Panc1 (cell line): ENCODE measurements around the gene ARHGEF7. TPM values are rescaled to one million over a fixed set of nuclear protein-coding genes. Genes with fewer than 3 reads are reported as not detected.
"Not testable (repeated sequence)": the region's sequence is repeated elsewhere in the genome, so short reads cannot be mapped to it uniquely, and the experiment has no call there.

Experiments
- ATAC-seq: fragments of 200-7000 bp; cut with Tn5 transposase; 2 replicates; pipeline ENCODE4 v1.9.1; 2020; ENCODE audit warnings: mild to moderate bottlenecking, moderate library complexity
- BruUV-seq: library from RNA; stranded (reverse); fragments of 400-500 nt; replicated peaks from 2 replicates; lab custom pipeline; 2021; lab: Mats Ljungman, UMichigan
- CTCF ChIA-PET: fragments of 300-600 bp; sonication (Branson Sonifier 250); formaldehyde crosslinking; loops from one replicate; lab custom pipeline; 2022; ENCODE audit warnings: antibody characterized with exemption; lab: Charles Lee
- POLR2A ChIA-PET: fragments of 300-600 bp; sonication (Branson Sonifier 250); formaldehyde crosslinking; loops from one replicate; lab custom pipeline; 2022; ENCODE audit warnings: antibody characterized with exemption; lab: Charles Lee
- DNase-seq: peaks from one replicate; pipeline ENCODE4 v3.0.0-alpha.2; 2010; ENCODE audit warnings: low read depth, low spot score
- H3K27ac ChIP-seq: 2 replicates; pipeline ENCODE4 v1.5.1; 2011; ENCODE audit warnings: mild to moderate bottlenecking, low read length, inconsistent platforms
- H3K27me3 ChIP-seq: fragments of 200-500 bp; sonication (Bioruptor generic); 2 replicates; pipeline ENCODE4 v1.6.0; 2014; ENCODE audit warnings: low read length, inconsistent platforms; ENCODE audit not compliant: control insufficient read depth, insufficient read depth
- H3K36me3 ChIP-seq: fragments of 200-500 bp; sonication (Bioruptor generic); 2 replicates; pipeline ENCODE4 v1.5.1; 2014; ENCODE audit warnings: inconsistent platforms, mild to moderate bottlenecking, low read length, moderate library complexity; ENCODE audit not compliant: control insufficient read depth, insufficient read depth
- H3K4me1 ChIP-seq: 2 replicates; pipeline ENCODE4 v1.5.1; 2011; ENCODE audit warnings: inconsistent platforms, mild to moderate bottlenecking, low read length, moderate library complexity; ENCODE audit not compliant: control insufficient read depth, insufficient read depth
- H3K4me3 ChIP-seq, 2 experiments: 2 replicates each; pipeline ENCODE4 v1.5.1; 2011 to 2012; ENCODE audit warnings: low read depth in 2 of 2, low read length in 2 of 2, mild to moderate bottlenecking in 2 of 2, inconsistent platforms in 1 of 2, moderate library complexity in 1 of 2
- H3K9me3 ChIP-seq: fragments of 200-500 bp; sonication (Bioruptor generic); 2 replicates; pipeline ENCODE4 v1.5.1; 2014; ENCODE audit warnings: low read depth, mild to moderate bottlenecking, inconsistent platforms, low read length, moderate library complexity; ENCODE audit not compliant: control insufficient read depth, insufficient read depth
- POLR2AphosphoS5 ChIP-seq: IDR thresholded peaks from 2 replicates; pipeline ENCODE4 v1.6.1; 2012; ENCODE audit warnings: mild to moderate bottlenecking, low read depth, low read length, moderate library complexity
- REST ChIP-seq, 2 experiments: IDR thresholded peaks; 2 replicates each; pipeline ENCODE4 v1.6.1; 2011 to 2012; ENCODE audit warnings: low read depth in 2 of 2, control low read depth in 1 of 2, low read length in 1 of 2, mild to moderate bottlenecking in 1 of 2, moderate library complexity in 1 of 2; ENCODE audit not compliant: insufficient read depth in 1 of 2
- SIN3A ChIP-seq: IDR thresholded peaks from 2 replicates; pipeline ENCODE4 v1.6.1; 2012; ENCODE audit warnings: low read depth, mild to moderate bottlenecking, low read length, moderate library complexity, borderline replicate concordance; ENCODE audit not compliant: insufficient read depth
- TCF7L2 ChIP-seq: IDR thresholded peaks from 2 replicates; pipeline ENCODE4 v1.6.1; 2011; ENCODE audit warnings: mild to moderate bottlenecking, low read depth, low read length, inconsistent platforms
- in situ Hi-C: cut with HindIII; loops from 2 replicates; pipeline ENCODE4 v1.10.0; 2016; ENCODE audit warnings: low sequenced_read_pairs, low pct_unique_long_range_greater_than_20kb
- intact Hi-C: fragments of 100-400 bp; cut with micrococcal nuclease; formaldehyde crosslinking; loops from one replicate; pipeline ENCODE4 v1.10.0; 2022; ENCODE audit not compliant: unreplicated experiment
- total RNA-seq: library from RNA; stranded (reverse); gene quantifications from one replicate; pipeline ENCODE4 v1.2.1, GENCODE V29; 2021; ENCODE audit not compliant: unreplicated experiment
- TF ChIP-seq, protein P1 (sequence below): fragments of 450-650 bp; IDR thresholded peaks from 2 replicates; pipeline ENCODE4 v1.5.1; 2017; ENCODE audit warnings: mild to moderate bottlenecking

Gene ARHGEF7
- total RNA-seq, 1 experiment from 2014 or later: 36.4 TPM

GRCh38 chr13:111256458-111256857 lies 141.3 kb downstream of the ARHGEF7 start:
- TF ChIP-seq TCF7L2 (no peak), REST (IDR thresholded peaks at IDR 0.05; ENCODE audit: insufficient read depth in 1 of 2, low read depth in 2 of 2, low read length in 1 of 2) (no peak), POLR2AphosphoS5 (no peak), SIN3A (no peak)
- TF ChIP-seq, protein P1, sequence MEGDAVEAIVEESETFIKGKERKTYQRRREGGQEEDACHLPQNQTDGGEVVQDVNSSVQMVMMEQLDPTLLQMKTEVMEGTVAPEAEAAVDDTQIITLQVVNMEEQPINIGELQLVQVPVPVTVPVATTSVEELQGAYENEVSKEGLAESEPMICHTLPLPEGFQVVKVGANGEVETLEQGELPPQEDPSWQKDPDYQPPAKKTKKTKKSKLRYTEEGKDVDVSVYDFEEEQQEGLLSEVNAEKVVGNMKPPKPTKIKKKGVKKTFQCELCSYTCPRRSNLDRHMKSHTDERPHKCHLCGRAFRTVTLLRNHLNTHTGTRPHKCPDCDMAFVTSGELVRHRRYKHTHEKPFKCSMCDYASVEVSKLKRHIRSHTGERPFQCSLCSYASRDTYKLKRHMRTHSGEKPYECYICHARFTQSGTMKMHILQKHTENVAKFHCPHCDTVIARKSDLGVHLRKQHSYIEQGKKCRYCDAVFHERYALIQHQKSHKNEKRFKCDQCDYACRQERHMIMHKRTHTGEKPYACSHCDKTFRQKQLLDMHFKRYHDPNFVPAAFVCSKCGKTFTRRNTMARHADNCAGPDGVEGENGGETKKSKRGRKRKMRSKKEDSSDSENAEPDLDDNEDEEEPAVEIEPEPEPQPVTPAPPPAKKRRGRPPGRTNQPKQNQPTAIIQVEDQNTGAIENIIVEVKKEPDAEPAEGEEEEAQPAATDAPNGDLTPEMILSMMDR: no peak

GRCh38 chr13:111256946-111257345 lies 141.8 kb downstream of the ARHGEF7 start:
- ATAC-seq (no peak), DNase-seq (no peak)
- Histone ChIP-seq H3K4me1 (no peaks in the 10 kb centered on the region), H3K27ac (no peak overlapping the region), H3K36me3 (no peaks in the 10 kb centered on the region), H3K4me3 (no peak overlapping the region), H3K27me3 (no peaks in the 10 kb centered on the region), H3K9me3 (no peaks in the 10 kb centered on the region)
- TF ChIP-seq SIN3A (no peak), POLR2AphosphoS5 (no peak), TCF7L2 (no peak), REST (IDR thresholded peaks at IDR 0.05; ENCODE audit: insufficient read depth in 1 of 2, low read depth in 2 of 2, low read length in 1 of 2) (no peak)
- TF ChIP-seq, protein P1: no peak
- intact Hi-C loops: no loop called here
- POLR2A ChIA-PET: no interaction called here
- CTCF ChIA-PET: interaction anchor here (0.5 kb wide), 1 partner anchor 189 kb away, joined by 3 read pairs; no protein-coding TSS in a partner anchor
- no TSS peak for BruUV-seq
- in situ Hi-C loops: no loop called here

More at GRCh38 chr13:111256458-111256857, 141.3 kb downstream of the ARHGEF7 start:
- CTCF ChIA-PET: interaction anchor here (0.5 kb wide), 1 partner anchor 188 kb away, joined by 3 read pairs; no protein-coding TSS in a partner anchor
- Histone ChIP-seq H3K36me3 (no peaks in the 10 kb centered on the region), H3K4me3 (no peak overlapping the region), H3K4me1 (no peaks in the 10 kb centered on the region), H3K27ac (no peak overlapping the region), H3K27me3 (no peaks in the 10 kb centered on the region), H3K9me3 (no peaks in the 10 kb centered on the region)
- DNase-seq (no peak), ATAC-seq (no peak)
- intact Hi-C loops: no loop called here
- POLR2A ChIA-PET: no interaction called here
- BruUV-seq: no TSS peak
- in situ Hi-C loops: no loop called here

DNA sequence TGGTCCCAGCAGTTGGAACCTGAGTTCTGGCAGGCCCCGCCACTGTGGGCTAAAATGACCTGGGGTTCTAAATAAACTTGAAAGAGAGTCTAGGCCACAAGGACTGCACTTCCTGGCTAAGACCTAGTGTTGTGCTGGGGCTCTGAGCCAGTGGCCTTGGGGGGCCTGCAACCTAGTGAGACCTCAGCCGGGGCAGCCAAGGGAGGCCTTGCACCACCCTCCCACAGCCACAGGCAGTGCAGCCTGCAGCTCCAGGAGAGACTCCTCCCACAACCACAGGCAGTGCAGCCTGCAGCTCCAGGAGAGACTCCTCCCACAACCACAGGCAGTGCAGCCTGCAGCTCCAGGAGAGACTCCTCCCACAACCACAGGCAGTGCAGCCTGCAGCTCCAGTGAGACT lies 142.8 kb downstream of the ARHGEF7 start:
- POLR2A ChIA-PET, H3K36me3 ChIP-seq, intact Hi-C loops, CTCF ChIA-PET, in situ Hi-C loops, BruUV-seq, H3K4me1 ChIP-seq, H3K9me3 ChIP-seq, DNase-seq, ATAC-seq, H3K27ac ChIP-seq, H3K4me3 ChIP-seq, H3K27me3 ChIP-seq: not testable (repeated sequence)
